ENCODE results near the gene DEFB108B. TPM values are rescaled to one million over a fixed set of nuclear protein-coding genes. Genes with fewer than 3 reads are reported as not detected.
"Not testable (repeated sequence)": the region's sequence is repeated elsewhere in the genome, so short reads cannot be mapped to it uniquely, and the experiment has no call there.

The DEFB108B gene
- total RNA-seq, 1 donor from 2014 or later: not detected

DNA sequence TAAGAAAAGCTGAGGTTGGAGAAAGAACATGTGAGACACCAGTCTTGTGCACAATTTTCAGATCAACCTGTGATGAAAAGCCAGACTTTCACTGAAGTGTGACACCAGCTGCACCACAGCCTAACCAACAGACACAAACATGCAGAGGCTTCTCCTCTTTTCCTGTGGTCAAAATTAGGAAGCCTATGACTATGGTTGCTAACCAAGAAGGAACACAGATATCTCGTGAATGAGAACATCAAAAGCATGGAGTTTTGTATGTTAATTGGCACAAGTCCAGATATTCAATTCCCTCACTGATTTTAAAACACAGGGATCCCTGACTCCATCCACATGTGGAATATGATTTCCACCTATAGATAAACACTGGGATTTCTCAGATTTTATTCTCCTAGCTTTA, 11.5 kb upstream of the DEFB108B start:
- not testable (repeated sequence) for DNase-seq

DNA sequence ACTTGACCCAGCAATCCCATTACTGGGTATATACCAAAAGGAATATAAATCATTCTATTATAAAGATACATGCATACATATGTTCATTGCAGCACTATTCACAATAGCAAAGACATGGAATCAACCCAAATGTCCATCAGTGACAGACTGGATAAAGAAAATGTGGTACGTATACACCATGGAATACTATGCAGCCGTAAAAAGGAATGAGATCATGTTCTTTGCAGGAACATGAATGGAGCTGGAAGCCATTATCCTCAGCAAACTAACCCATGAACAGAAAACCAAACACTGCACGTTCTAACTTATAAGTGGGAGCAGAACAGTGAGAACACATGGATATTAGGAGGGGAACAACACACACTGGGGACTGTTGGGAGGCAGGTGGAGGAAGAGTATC, 3.8 kb upstream of the DEFB108B start:
- DNase-seq: not testable (repeated sequence)

DNA sequence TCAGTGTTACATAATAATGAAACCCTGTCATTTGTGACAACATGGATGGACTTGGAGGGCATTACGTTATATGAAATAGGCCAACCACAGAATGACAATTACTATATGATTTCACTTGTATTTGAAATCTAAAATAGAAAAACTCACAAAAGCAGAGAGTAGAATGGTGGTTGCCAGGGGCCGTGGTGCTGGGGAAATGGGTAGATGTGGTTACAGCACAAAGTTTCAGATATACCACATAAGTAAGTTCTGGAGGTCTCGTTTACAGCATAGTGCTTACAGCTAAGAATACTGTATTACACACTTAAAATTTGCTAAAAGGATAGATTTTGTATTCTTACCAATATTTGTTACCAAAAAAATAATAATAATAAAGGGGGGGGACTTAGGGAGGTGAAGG, 3.3 kb upstream of the DEFB108B start:
- not testable (repeated sequence) for DNase-seq

DNA sequence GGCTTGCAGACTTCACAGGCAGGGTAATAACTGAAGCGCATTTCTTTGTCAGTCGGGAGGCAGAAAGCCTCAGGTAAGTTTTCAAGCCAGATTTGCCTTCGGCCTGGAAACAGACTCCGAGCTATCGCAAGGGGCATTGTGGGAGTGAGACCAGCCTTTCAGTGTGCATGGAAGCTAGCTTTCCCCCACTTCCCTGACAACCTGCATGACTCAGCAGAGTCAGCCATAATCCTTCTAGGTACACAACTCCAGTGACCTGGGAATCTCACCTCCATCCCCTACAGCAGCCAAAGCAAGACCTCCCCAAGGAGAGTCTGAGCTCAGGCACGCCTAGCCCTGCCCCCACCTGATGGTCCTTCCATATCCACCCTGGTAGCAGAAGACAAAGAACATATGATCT, 9.7 kb downstream of the DEFB108B start:
- DNase-seq: not testable (repeated sequence)

DNA sequence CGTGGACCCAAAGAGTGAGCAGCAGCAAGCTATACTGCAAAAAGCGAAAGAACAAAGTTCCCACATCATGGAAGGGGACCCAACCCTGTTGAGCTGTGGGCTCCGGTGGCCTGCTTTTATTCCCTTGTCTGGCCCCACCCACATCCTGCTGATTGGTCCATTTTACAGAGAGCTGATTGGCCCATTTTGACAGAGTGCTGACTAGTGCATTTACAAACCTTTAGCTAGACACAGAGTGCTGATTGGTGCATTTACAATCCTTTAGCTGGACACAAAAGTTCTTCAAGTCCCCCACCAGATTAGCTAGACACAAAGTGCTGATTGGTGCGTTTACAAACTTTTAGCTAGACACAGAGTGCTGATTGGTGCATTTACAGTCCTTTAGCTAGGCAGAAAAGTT, 10.4 kb downstream of the DEFB108B start:
- DNase-seq: not testable (repeated sequence)

DNA sequence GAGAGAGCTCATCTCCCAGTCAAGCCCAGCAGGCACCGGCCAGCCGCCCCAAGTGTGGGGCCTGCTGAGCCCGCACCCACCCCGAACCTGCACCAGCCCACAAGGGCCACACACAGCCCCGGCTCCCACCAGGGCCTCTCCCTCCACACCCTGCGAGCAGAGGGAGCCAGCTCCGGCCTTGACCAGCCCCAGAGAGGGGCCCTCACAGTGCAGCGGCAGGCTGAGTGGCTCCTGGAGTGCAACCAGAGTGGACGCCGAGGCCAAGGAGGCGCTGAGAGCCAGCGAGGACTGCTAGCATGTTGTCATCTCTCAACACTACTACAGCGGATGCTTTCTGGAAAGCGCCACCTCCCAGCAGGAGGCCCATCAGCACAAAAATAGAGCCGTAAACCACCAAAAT, 10.9 kb downstream of the DEFB108B start:
- no peak for DNase-seq

DNA sequence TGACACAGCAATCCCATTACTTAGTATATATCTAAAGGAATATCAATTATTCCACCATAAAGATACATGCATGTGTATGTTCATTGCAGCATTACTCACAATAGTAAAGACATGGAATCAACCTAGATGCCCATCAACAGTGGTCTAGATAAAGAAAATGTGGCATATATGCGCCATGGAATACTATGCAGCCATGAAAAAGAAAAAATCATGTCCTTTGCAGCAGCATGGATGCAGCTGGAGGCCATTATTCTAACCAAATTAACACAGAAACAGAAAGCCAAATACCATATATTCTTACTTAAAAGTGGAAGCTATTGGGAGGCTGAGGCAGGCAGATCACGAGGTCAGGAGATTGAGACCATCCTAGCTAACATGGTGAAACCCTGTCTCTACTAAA, 20.9 kb downstream of the DEFB108B start:
- not testable (repeated sequence) for DNase-seq

DNA sequence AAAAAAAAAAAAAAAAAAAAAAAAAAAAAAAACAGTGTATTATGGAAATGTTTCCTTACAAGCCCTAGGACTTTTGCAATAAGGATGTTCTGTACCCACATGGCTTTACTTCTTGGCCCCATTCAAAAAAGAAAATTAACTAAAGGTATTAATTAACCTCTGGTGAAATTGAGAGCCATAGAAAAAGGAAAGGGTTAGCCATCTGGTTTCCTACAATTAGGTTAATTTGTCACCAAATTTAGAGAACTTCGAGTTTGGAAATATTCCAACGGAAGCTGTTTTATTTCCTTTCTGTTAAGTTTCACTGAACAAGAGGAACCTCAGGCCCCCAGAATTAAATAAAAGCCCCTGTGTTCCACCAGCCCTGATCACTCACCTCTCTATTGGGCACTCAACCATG, 22.9 kb downstream of the DEFB108B start:
- DNase-seq: not testable (repeated sequence)

DNA sequence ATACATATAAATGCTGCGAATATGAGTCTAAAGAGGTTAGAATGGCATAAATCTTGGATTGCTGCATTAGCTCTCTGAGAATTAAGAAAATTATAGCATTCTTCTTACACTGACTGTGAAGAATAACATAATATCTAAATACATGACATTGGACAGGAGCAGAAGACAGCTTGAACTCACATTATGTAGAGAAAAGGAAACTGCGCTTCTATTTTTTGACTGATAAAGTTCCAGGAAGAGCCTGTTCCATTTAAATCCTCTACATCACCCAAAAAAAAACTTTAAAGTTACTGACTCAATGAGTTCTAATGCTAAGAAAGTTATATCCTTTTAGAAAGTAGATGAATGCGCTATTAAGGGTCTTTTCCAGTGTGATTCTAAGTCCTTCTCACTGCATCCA, 27.8 kb downstream of the DEFB108B start:
- not testable (repeated sequence) for DNase-seq

DNA sequence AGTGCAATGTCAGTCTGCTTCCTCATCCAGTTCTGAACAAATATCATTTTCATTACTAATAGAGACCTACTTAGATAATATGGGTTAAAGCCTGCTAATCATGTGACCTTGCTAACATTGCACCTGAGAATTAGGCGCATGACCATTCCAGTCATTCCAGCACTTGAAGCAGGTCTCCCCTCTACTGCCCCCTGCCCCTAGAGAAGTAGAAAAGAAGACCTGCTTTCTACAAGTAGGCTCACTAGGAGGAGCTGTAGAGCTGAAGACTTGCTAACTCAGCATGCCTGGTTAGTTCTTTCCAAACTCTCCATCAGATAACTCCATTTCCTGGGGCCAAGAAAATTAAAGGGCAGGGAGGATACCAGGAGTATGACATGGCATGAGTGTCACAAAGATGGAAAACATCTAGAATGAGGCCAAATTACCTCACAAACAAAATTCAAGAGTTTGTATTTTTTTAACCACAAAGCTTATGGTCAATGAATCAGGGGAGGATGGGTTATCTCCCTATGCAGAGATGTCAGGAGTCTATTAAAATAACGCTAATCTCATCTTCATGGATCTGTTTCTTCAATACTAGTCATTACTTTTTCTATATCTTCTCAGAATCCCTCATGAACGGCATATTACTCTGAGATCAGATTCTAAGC, 31.1 kb downstream of the DEFB108B start:
- DNase-seq: not testable (repeated sequence)

DNA sequence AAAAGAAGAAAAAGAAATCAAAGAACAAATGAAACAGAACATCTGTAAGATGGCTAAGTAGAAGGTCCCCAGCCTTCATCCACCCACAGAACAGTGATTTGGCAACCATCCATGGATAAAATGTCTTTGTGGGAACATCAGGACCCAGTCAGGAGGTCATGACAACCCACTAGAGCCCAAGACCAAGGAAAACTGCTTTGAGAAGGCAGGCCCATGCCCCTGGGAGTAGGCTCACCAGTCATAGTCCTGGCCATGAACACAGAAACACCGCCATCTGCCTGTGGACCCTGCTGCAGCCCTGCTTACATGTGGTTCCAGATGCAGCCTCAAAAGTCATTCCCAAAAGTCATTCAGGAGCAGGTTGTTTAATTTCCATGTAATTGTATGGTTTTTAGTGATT, 34.2 kb downstream of the DEFB108B start:
- not testable (repeated sequence) for DNase-seq

DNA sequence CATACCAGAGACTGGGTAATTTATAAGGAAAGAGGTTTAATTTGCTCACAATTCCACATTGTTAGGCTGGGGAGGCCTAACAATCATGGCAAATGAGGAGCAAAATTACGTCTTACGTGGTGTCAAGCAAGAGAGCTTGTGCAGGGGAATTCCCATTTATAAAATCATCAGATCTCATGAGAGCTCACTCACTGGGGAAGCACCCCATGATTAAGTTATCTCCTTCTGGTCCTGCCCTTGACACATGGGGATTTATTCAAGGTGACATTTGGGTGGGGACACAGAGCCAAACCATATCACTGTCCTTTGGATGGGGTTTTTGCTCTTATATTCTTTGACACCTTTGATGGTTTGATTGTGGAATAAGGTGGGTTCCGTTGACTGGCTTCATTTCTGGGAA, 36.9 kb downstream of the DEFB108B start:
- DNase-seq: not testable (repeated sequence)

DNA sequence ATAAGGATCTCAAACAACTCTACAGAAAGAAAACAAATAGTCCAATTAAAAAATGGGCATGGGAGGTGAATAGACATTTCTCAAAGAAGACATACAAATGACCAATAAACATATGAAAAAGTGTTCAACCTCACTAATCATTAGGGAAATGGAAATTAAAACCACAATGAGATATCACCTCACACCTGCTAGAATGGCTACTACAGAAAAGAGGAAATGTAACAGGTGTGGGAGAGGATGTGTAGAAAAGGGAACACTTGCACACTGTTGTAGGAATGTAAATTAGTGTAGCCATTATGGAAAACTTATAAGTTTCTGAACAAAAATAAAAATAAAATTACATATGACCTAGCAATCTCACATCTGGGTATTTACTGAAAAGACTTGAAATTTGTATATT, 37.7 kb downstream of the DEFB108B start:
- DNase-seq: not testable (repeated sequence)

DNA sequence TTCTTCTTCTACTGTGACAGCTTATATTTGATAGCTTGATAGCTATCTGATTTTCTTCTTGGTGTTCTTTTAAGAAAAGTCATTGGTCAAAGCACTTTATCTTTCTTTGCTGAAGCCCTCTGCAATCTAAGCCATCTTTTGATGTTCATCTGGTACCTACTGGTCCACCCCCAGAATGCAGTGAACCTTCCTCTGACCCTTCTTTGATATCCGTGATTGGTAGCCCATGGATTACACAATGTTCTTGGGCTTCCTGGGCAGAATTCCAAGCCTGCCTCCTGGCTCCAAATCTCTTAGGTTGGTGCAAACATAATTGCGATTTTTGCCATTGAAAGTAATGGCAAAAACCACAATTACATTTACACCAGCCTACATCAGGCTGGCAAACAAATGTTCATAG, 43.3 kb downstream of the DEFB108B start:
- DNase-seq: not testable (repeated sequence)

DNA sequence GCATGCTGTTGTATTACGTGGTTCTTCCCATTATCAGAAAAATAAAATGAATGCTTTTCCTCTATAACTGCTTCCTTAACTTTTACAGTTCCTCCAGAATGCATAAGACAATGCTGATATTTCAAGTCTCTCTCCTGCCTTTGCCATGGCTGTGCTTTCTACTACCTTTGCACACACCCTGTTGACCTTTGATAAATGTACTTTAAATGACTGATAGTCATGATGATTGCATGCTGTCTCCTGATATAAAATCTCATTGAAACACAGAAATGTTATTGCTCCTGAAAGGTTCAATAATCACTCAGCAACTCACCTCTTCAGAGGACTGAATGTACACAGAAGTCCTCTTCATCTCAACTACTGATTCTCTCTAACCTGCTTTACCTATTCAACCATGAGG, 45.1 kb downstream of the DEFB108B start, which contains the start of gene DEFB131B:
Gene DEFB131B, plus strand, starts transcription at position 395 of the 400 bp plus-strand sequence. Its CDS starts 0 bp downstream, at position 395.
- not testable (repeated sequence) for DNase-seq

DNA sequence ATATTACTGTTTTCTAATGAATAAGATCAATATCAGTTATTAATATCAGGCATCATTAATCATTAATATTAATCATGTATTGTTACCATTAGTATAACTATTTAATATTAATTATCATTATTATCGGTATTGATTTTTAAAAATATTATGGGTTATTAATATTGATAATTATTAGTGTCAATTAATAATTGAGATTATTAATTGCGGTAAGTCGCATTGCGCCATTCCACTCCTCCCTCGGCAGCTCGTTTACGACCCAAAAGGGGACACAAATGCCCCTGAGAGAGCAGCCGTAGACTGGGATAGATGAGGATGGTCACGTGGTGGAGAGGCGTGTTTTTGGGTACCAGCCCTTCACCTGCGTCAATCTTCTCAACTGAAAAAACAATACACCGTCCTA, 52.8 kb downstream of the DEFB108B start:
- DNase-seq: not testable (repeated sequence)

Small RNA genes within 50 kb of the gene (small RNA-seq; reads per million reads assigned to genes)
- not detected for gene RNA5SP342

Other genes with a start within 250 kb of the DEFB108B start
- not detected for gene DEFB131B, start 45.3 kb downstream of the DEFB108B start, total RNA-seq
- 6.2 TPM for gene XNDC1N, start 95.4 kb downstream of the DEFB108B start, total RNA-seq
- gene RNF121, start 95.8 kb downstream of the DEFB108B start, total RNA-seq: 16.4 TPM
- 2.7 TPM for gene IL18BP, start 165.7 kb downstream of the DEFB108B start, total RNA-seq
- gene NUMA1, start 247.3 kb downstream of the DEFB108B start, total RNA-seq: 129 TPM
- 11.4 TPM for gene LRRC51, start 247.7 kb downstream of the DEFB108B start, total RNA-seq

Measured in occipital lobe (tissue), 3 donors.